Measurements from ENCODE around the gene LSM3. TPM values are rescaled to one million over a fixed set of nuclear protein-coding genes. Genes with fewer than 3 reads are reported as not detected.
A peak's percentile ranks its signal among the peaks of the same experiment; 100 is the strongest.

LSM3 gene
- total and polyA plus RNA-seq, 9 of the 15 experiments (the other 6 are each of a cell fraction or from before 2014, with no cell fraction given): 33.8 to 203 (median 61.2) TPM

DNA sequence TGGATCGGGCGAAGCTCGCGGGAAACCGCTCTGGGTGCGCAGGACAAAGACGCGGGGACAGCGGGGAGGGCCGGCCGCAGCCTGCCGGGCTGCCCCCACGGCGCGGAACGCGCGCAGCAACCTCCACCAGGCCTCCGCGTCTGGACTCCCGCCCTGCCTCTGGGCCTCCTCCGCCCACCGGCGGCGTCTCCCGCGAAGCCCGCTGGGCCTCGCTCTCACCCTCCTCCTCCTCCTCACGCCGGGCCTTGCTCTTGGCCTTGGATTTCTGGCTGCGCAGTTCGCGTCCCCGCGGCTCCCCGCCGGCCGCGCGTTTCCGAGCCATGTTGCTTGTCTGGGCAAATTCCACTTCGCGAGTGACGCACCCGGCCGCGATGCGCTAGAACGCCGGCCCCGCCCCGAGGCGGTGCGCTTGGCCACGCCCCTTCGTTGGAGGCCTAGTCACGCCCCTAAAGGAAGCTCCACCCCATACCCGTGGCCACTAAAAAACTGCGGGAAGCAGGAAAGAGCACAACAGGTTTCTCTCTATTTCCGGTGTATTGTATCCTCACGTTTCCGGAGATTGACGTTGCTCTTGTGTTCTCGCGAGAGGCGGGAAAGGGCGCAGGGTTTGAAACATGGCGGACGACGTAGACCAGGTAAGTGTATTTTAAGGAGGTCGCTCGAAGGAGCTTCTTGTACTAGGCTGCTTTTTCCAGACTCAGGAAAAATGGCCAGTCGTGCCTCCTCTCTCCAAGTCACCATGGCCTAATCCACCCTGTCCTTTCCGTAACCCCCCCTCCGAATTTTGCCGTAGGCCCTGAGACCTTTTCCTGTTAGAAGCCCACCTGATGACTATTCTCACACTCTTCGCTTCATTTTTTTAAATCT, at the start of gene LSM3, which contains the start of gene XPC (continued):
- TF ChIP-seq, protein P1, sequence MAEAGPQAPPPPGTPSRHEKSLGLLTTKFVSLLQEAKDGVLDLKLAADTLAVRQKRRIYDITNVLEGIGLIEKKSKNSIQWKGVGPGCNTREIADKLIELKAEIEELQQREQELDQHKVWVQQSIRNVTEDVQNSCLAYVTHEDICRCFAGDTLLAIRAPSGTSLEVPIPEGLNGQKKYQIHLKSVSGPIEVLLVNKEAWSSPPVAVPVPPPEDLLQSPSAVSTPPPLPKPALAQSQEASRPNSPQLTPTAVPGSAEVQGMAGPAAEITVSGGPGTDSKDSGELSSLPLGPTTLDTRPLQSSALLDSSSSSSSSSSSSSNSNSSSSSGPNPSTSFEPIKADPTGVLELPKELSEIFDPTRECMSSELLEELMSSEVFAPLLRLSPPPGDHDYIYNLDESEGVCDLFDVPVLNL (CRISPR knock-in tag; IDR thresholded peaks at IDR 0.05; ENCODE audit: low read depth): peak; percentile 87
- 0 out of 2 replicates have a peak, but pooled peaks have one; percentile 89 for TF ChIP-seq RBM14 (IDR thresholded peaks at IDR 0.05; ENCODE audit: borderline replicate concordance, insufficient read depth, low read depth, low read length)
- TF ChIP-seq TBP (optimal IDR thresholded peaks at IDR 0.05; ENCODE audit: low read depth, low read length): peak; percentile 86
- TF ChIP-seq ZNF551 (CRISPR knock-in tag; IDR thresholded peaks at IDR 0.05): no peak
- no peak for TF ChIP-seq ZKSCAN1 (IDR thresholded peaks at IDR 0.05; ENCODE audit: low read depth, low read length)
- TF ChIP-seq, protein P2, sequence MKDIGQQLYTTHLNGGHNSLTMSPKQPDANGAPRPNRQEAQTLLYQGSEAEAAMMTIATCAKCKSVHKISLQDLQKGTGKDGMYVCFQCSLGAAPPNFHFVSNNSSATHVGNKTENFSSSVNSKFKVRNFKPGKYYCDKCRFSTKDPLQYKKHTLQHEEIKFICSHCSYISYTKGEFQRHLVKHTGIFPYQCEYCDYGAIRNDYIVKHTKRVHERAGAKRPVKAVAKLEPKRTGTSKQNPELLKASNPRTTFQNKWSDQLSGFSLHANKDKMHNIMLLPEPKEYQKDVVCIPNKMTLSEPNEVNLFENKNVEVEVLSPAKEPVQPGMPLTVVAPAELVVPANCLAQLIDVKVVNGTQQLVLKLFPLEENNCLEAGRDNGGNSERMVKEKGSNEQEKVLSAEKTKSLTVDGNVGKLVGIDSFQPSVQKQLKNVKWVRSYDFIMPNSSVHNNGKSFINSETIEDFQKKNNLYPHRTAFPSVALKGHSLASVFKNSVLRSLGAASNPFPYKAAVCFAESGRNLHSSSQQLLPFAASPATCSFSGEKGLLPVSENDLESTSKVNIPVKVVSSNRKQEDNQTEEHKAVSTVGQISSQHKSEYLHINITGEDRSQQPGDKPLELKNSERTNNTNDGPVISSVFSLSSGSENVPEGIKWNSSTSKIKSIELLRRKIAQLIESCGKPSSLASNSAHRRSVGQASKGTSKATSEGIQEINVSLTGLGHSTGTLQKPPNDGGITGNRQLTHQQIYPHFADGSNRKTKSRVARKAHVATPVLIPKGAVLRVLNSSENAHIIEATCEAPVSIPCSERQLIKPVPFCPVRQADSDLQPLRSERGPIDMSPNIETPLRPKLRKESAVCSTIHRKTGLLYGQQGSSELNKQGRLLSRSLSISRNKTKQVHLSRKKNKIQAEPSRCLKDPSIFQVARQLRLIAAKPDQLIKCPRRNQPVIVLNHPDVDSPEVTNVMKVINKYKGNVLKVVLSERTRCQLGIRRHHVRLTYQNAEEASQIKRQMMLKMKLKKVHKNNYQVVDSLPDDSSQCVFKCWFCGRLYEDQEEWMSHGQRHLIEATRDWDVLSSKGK (CRISPR knock-in tag; IDR thresholded peaks at IDR 0.05): no peak
- TF ChIP-seq ZNF316 (IDR thresholded peaks at IDR 0.05): peak; percentile 44; the same call in 1 of the 2 replicates
- TF ChIP-seq, protein P3, sequence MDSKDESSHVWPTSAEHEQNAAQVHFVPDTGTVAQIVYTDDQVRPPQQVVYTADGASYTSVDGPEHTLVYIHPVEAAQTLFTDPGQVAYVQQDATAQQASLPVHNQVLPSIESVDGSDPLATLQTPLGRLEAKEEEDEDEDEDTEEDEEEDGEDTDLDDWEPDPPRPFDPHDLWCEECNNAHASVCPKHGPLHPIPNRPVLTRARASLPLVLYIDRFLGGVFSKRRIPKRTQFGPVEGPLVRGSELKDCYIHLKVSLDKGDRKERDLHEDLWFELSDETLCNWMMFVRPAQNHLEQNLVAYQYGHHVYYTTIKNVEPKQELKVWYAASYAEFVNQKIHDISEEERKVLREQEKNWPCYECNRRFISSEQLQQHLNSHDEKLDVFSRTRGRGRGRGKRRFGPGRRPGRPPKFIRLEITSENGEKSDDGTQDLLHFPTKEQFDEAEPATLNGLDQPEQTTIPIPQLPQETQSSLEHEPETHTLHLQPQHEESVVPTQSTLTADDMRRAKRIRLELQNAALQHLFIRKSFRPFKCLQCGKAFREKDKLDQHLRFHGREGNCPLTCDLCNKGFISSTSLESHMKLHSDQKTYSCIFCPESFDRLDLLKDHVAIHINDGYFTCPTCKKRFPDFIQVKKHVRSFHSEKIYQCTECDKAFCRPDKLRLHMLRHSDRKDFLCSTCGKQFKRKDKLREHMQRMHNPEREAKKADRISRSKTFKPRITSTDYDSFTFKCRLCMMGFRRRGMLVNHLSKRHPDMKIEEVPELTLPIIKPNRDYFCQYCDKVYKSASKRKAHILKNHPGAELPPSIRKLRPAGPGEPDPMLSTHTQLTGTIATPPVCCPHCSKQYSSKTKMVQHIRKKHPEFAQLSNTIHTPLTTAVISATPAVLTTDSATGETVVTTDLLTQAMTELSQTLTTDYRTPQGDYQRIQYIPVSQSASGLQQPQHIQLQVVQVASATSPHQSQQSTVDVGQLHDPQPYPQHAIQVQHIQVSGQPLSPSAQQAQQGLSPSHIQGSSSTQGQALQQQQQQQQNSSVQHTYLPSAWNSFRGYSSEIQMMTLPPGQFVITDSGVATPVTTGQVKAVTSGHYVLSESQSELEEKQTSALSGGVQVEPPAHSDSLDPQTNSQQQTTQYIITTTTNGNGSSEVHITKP (IDR thresholded peaks at IDR 0.05; ENCODE audit: partially characterized antibody): no peak
- TF ChIP-seq CBFA2T3 (IDR thresholded peaks at IDR 0.05): peak; percentile 21; the same call in 1 of the 2 replicates
- peak; percentile 34; the same call in 1 of the 2 replicates for TF ChIP-seq MXI1 (IDR thresholded peaks at IDR 0.05; ENCODE audit: low read depth, low read length)
- TF ChIP-seq ZEB2 (IDR thresholded peaks at IDR 0.05): no peak
- TF ChIP-seq, protein P4, sequence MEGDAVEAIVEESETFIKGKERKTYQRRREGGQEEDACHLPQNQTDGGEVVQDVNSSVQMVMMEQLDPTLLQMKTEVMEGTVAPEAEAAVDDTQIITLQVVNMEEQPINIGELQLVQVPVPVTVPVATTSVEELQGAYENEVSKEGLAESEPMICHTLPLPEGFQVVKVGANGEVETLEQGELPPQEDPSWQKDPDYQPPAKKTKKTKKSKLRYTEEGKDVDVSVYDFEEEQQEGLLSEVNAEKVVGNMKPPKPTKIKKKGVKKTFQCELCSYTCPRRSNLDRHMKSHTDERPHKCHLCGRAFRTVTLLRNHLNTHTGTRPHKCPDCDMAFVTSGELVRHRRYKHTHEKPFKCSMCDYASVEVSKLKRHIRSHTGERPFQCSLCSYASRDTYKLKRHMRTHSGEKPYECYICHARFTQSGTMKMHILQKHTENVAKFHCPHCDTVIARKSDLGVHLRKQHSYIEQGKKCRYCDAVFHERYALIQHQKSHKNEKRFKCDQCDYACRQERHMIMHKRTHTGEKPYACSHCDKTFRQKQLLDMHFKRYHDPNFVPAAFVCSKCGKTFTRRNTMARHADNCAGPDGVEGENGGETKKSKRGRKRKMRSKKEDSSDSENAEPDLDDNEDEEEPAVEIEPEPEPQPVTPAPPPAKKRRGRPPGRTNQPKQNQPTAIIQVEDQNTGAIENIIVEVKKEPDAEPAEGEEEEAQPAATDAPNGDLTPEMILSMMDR (IDR thresholded peaks at IDR 0.05 in 2 of 3, conservative IDR thresholded peaks at IDR 0.05 in 1 of 3; ENCODE audit: insufficient read depth in 2 of 3, low read depth in 1 of 3, low read length in 3 of 3): peak in 2 of 3 experiments; percentile 1 to 19; a peak in 1 of 6 replicates
- no peak for TF ChIP-seq HSF4 (CRISPR knock-in tag; IDR thresholded peaks at IDR 0.05; ENCODE audit: borderline replicate concordance)
- TF ChIP-seq HDAC2 (IDR thresholded peaks at IDR 0.05): peak; percentile 35; the same call in 1 of the 2 replicates
- TF ChIP-seq RFX7 (CRISPR knock-in tag; IDR thresholded peaks at IDR 0.05): no peak
- no peak for TF ChIP-seq SNIP1 (IDR thresholded peaks at IDR 0.05; ENCODE audit: low read depth)
- TF ChIP-seq MYNN (IDR thresholded peaks at IDR 0.05): no peak
- TF ChIP-seq MYNN (CRISPR knock-in tag; IDR thresholded peaks at IDR 0.05): no peak

All from K562 (cell line).